ENCODE data around the gene PPFIA1. TPM values are rescaled to one million over a fixed set of nuclear protein-coding genes. Genes with fewer than 3 reads are reported as not detected.
A peak's percentile ranks its signal among the peaks of the same experiment; 100 is the strongest.
"Not testable (repeated sequence)": the region's sequence is repeated elsewhere in the genome, so short reads cannot be mapped to it uniquely, and the experiment has no call there.

PPFIA1 gene
- total RNA-seq, 4 donors from 2014 or later: 58.3 to 119 (median 84.7) TPM

- ATAC-seq (ENCODE audit: low FRiP score): no peak
- TF ChIP-seq CTCF (IDR thresholded peaks at IDR 0.05): no peak
- DNase-seq (ENCODE audit: low spot score): no peak
These were observed 10.7 kb downstream of the PPFIA1 start for GRCh38 chr11:70281156-70281609.

GRCh38 chr11:70282012-70282411, 11.5 kb downstream of the PPFIA1 start:
- DNase-seq (ENCODE audit: low spot score) (no peak), ATAC-seq (ENCODE audit: low FRiP score) (no peak)
- TF ChIP-seq CTCF (IDR thresholded peaks at IDR 0.05): no peak

GRCh38 chr11:70288721-70289120, 18.2 kb downstream of the PPFIA1 start:
- ATAC-seq (ENCODE audit: low FRiP score) (no peak), DNase-seq (ENCODE audit: low spot score) (no peak)
- no peak for TF ChIP-seq CTCF (IDR thresholded peaks at IDR 0.05)

- DNase-seq (ENCODE audit: low spot score) (no peak), ATAC-seq (ENCODE audit: low FRiP score) (no peak)
- TF ChIP-seq CTCF (IDR thresholded peaks at IDR 0.05): no peak
These were observed 19.1 kb downstream of the PPFIA1 start for GRCh38 chr11:70289582-70289981.

GRCh38 chr11:70290361-70291065, 20.0 kb downstream of the PPFIA1 start:
- no peak for DNase-seq (ENCODE audit: low spot score)
- TF ChIP-seq CTCF (IDR thresholded peaks at IDR 0.05): no peak
- no peak for ATAC-seq (ENCODE audit: low FRiP score)

GRCh38 chr11:70292166-70292565, 21.7 kb downstream of the PPFIA1 start:
- DNase-seq (ENCODE audit: low spot score): no peak
- ATAC-seq (ENCODE audit: low FRiP score): no peak
- no peak for TF ChIP-seq CTCF (IDR thresholded peaks at IDR 0.05)

- peak; percentile 41 for ATAC-seq (ENCODE audit: low FRiP score)
- no peak for TF ChIP-seq CTCF (IDR thresholded peaks at IDR 0.05)
- DNase-seq (ENCODE audit: low spot score): no peak
These were observed 22.4 kb downstream of the PPFIA1 start for GRCh38 chr11:70292863-70293262.

- not testable (repeated sequence) for DNase-seq (ENCODE audit: low spot score); ATAC-seq (ENCODE audit: low FRiP score)
These were observed 24.7 kb downstream of the PPFIA1 start for GRCh38 chr11:70295166-70295565.

Data from omental fat pad (tissue), 4 donors.